Measurements from ENCODE around the gene ARHGEF28. TPM values are rescaled to one million over a fixed set of nuclear protein-coding genes. Genes with fewer than 3 reads are reported as not detected.

The ARHGEF28 gene
- total RNA-seq, 6 donors from 2014 or later, result 14.4 to 47.1 (median 24.4) TPM

DNA sequence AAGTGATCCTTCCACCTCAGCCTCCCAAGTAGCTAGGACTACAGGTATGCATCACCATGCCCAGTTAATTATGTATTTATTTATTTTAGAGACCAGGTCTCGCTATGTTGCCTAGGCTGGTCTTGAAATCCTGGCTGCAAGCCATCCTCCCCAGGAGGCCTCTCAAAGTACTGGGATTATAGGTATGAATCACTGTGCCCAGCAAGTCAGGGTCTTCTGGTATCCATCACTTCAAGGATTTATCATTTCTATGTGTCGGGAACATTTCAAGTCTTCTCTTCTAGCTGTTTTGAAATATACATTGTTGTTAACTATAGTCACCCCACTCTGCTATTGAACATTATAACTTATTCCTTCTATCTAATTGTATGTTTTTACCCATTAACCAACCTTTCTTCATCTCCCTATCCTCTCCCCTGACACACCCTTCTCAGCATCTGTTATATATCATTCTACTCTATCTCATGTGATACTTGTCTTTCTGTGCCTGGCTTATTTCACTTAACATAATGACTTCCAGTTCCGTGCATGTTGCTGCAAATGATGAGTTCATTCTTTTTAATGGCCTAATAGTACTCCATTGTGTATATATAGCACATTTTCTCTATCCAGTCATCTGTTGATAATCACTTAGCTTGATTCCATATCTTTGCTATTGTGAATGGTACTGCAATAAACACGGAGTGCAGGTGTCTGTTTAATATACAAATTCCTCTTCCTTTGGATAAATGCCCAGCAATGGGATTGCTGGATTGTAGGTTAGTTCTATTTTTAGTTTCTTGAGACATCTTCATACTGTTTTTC lies 34.1 kb upstream of the ARHGEF28 start:
- H3K9me3 ChIP-seq, result no peaks in the 10 kb centered on the region
- no peak overlapping the region for H3K27ac ChIP-seq
- no peaks in the 10 kb centered on the region for H3K36me3 ChIP-seq
- no peak for TF ChIP-seq EP300 (IDR thresholded peaks at IDR 0.05)
- no peak for TF ChIP-seq POLR2A (IDR thresholded peaks at IDR 0.05)
- TF ChIP-seq, protein P1, sequence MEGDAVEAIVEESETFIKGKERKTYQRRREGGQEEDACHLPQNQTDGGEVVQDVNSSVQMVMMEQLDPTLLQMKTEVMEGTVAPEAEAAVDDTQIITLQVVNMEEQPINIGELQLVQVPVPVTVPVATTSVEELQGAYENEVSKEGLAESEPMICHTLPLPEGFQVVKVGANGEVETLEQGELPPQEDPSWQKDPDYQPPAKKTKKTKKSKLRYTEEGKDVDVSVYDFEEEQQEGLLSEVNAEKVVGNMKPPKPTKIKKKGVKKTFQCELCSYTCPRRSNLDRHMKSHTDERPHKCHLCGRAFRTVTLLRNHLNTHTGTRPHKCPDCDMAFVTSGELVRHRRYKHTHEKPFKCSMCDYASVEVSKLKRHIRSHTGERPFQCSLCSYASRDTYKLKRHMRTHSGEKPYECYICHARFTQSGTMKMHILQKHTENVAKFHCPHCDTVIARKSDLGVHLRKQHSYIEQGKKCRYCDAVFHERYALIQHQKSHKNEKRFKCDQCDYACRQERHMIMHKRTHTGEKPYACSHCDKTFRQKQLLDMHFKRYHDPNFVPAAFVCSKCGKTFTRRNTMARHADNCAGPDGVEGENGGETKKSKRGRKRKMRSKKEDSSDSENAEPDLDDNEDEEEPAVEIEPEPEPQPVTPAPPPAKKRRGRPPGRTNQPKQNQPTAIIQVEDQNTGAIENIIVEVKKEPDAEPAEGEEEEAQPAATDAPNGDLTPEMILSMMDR (IDR thresholded peaks at IDR 0.05), result no peak
- no peak for TF ChIP-seq POLR2AphosphoS5 (IDR thresholded peaks at IDR 0.05)
- H3K4me3 ChIP-seq, result no peak overlapping the region
- DNase-seq (no peak), ATAC-seq (ENCODE audit: low FRiP score in 2 of 2) (no peak)
- H3K27me3 ChIP-seq, result no peaks in the 10 kb centered on the region
- WGBS, 2 donors, result 55 to 56% methylated on average over 4 of the region's 4 CpGs
- H3K4me1 ChIP-seq, result no peaks in the 10 kb centered on the region

DNA sequence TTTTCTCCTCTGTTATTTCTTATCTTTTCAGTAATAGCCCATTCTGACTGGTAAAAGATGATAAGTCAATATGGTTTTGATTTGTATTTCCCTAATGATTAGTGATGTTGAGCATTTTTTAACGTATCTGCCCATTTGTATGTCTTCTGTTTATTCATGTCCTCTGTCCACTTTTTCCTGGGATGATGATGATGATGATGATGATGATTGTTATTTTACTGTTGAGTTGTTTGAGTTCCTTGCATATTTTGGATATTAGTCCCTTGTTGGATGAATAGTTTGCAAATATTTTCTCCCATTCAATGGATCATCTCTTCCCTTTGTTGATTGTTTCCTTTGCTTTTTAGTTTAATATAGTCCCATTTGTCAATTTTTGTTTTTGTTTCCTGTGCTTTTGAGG lies 33.4 kb upstream of the ARHGEF28 start:
- H3K27me3 ChIP-seq, result no peaks in the 10 kb centered on the region
- H3K36me3 ChIP-seq, result no peaks in the 10 kb centered on the region
- 44 to 55% methylated on average over 1 of the region's 1 CpG for WGBS, 2 donors
- ATAC-seq (ENCODE audit: low FRiP score in 2 of 2) (no peak), DNase-seq (no peak)
- no peak overlapping the region for H3K4me3 ChIP-seq
- TF ChIP-seq, protein P1 (IDR thresholded peaks at IDR 0.05), result no peak
- TF ChIP-seq POLR2A (IDR thresholded peaks at IDR 0.05) (no peak), EP300 (IDR thresholded peaks at IDR 0.05) (no peak)
- no peak overlapping the region for H3K27ac ChIP-seq
- no peaks in the 10 kb centered on the region for H3K4me1 ChIP-seq
- H3K9me3 ChIP-seq, result no peaks in the 10 kb centered on the region

DNA sequence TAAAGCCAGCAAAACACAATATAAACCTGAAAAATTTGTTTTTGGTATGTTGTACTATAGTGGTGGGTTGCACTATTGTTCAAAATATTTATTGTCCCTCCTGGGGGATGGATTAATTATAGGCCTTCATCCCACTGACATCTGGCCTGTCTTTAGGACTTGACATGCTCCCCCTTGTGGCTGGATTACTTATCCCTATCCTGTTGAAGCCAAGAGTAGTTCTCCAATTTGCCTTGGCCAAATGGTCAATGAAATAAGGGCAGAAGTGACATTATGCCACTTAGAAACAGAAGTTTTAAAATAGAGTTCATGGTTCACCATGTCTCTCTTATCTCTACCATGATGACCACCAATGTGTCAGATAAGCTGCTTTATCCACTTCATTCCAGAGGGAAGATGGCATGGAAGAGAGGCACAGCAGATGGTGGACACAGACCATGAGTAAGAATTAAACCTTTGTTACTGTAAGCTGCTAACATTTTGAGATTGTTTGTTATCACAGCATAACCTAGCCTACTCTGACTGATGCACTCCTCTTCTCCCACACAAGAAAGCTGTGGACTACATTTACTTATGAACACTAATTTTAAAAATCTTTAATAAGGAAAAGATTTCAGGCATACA lies 29.2 kb upstream of the ARHGEF28 start:
- no peak overlapping the region for H3K4me3 ChIP-seq
- no peaks in the 10 kb centered on the region for H3K36me3 ChIP-seq
- ATAC-seq (ENCODE audit: low FRiP score in 2 of 2), result no peak
- H3K27me3 ChIP-seq, result no peaks in the 10 kb centered on the region
- H3K27ac ChIP-seq, result no peak overlapping the region
- DNase-seq, result no peak
- H3K4me1 ChIP-seq, result no peaks in the 10 kb centered on the region
- TF ChIP-seq EP300 (IDR thresholded peaks at IDR 0.05) (no peak), POLR2A (IDR thresholded peaks at IDR 0.05) (no peak), POLR2AphosphoS5 (IDR thresholded peaks at IDR 0.05) (no peak)
- TF ChIP-seq, protein P1 (IDR thresholded peaks at IDR 0.05), result peak in 5 of 6 experiments; percentile 39 to 48 (median 41)
- H3K9me3 ChIP-seq, result peaks cover 0 to 3% (median under 1%) of the 10 kb centered on the region in 4 donors

DNA sequence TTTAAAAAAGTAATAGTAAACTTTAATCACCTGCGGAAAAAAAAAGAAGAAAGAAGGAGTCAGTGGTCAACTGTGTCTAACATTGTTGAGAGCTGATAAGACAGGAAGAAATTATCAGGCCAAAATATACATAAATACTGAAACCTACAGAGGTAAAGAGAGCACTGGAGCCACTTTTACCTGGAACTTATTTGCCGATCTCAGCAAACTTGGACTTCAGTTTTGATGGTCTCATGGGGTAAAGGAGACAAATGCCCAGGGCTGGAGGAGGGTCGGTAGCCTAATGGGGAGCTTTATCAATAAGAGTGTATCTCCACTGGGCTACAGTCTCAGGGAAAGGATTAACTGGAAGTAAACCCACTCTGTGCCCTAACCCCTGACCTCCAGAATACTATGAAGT lies 26.6 kb upstream of the ARHGEF28 start:
- TF ChIP-seq, protein P1 (IDR thresholded peaks at IDR 0.05), result no peak
- TF ChIP-seq EP300 (IDR thresholded peaks at IDR 0.05) (no peak), POLR2A (IDR thresholded peaks at IDR 0.05) (no peak), POLR2AphosphoS5 (IDR thresholded peaks at IDR 0.05) (no peak)
- no peak for ATAC-seq (ENCODE audit: low FRiP score in 2 of 2)

More for the DNA sequence above, 26.6 kb upstream of the ARHGEF28 start:
- peaks cover 0 to 4% (median 2%) of the 10 kb centered on the region in 4 donors for H3K9me3 ChIP-seq
- H3K36me3 ChIP-seq, result no peaks in the 10 kb centered on the region
- no peak overlapping the region for H3K27ac ChIP-seq
- H3K4me3 ChIP-seq, result no peak overlapping the region
- H3K4me1 ChIP-seq, result no peaks in the 10 kb centered on the region
- DNase-seq, result no peak
- H3K27me3 ChIP-seq, result no peaks in the 10 kb centered on the region
- WGBS, 2 donors, result 82 to 94% methylated on average over 3 of the region's 3 CpGs

All from upper lobe of left lung (tissue), 6 donors.